HCT116 (cell line): ENCODE results near the gene EZH1. TPM values are rescaled to one million over a fixed set of nuclear protein-coding genes. Genes with fewer than 3 reads are reported as not detected.

Experiments
- ATAC-seq: fragments of 200-7000 bp; cut with Tn5 transposase; 2 replicates; pipeline ENCODE4 v1.9.1; 2020; ENCODE audit warnings: mild to moderate bottlenecking, moderate library complexity
- BruUV-seq: library from RNA; stranded (reverse); fragments of 400-500 nt; replicated peaks from 2 replicates; lab custom pipeline; 2021; lab: Mats Ljungman, UMichigan
- CTCF ChIA-PET: fragments of 300-600 bp; sonication (Branson Sonifier 250); formaldehyde crosslinking; loops from one replicate; lab custom pipeline; 2021; ENCODE audit warnings: antibody characterized with exemption; lab: Charles Lee
- POLR2A ChIA-PET: fragments of 300-600, 350-600 bp; sonication (Branson Sonifier 250); formaldehyde crosslinking; loops from one replicate; lab custom pipeline; 2021; ENCODE audit warnings: antibody characterized with exemption; lab: Charles Lee
- RAD21 ChIA-PET, 2 experiments: fragments of 300-600 bp; sonication (Branson Sonifier 250); formaldehyde crosslinking; loops; one replicate each; lab custom pipeline; 2023; ENCODE audit warnings: low total read pairs in 2 of 2; ENCODE audit not compliant: uncharacterized antibody in 2 of 2, unreplicated experiment in 2 of 2, low non-redundant PET in 1 of 2; lab: Charles Lee
- DNase-seq: peaks from one replicate; pipeline ENCODE4 v3.0.0-alpha.2; 2010; ENCODE audit warnings: low read depth, low spot score
- H2AFZ ChIP-seq: fragments of 200-600 bp; shearing (Covaris generic), sonication (generic); 2 replicates; pipeline ENCODE4 v1.6.1; 2017; ENCODE audit warnings: low read depth, mixed run types, mixed read lengths, antibody characterized with exemption, low read length; ENCODE audit not compliant: poor library complexity, severe bottlenecking
- H3K27ac ChIP-seq: 2 replicates; pipeline ENCODE4 v1.5.1; 2012; ENCODE audit warnings: low read depth, low read length
- H3K27me3 ChIP-seq: fragments of 200-600 bp; sonication (generic); 2 replicates; pipeline ENCODE4 v1.6.1; 2016; ENCODE audit warnings: mixed run types, low read length, mixed read lengths; ENCODE audit not compliant: insufficient read depth
- H3K36me3 ChIP-seq, 2 experiments: fragments of 200-500 bp in 1 of 2; fragments of 200-600 bp in 1 of 2; sonication (Bioruptor generic) in 1 of 2; sonication (generic) in 1 of 2; 2 replicates each; pipeline versions ENCODE4 v1.5.1 to v1.6.1; 2014 to 2016; ENCODE audit warnings: low read length in 2 of 2, inconsistent platforms in 1 of 2, mixed read lengths in 1 of 2, mixed run types in 1 of 2; ENCODE audit not compliant: insufficient read depth in 2 of 2, control insufficient read depth in 1 of 2
- H3K4me1 ChIP-seq, 2 experiments: fragments of 200-600 bp in 1 of 2; sonication (generic) in 1 of 2; 2 replicates each; pipeline versions ENCODE4 v1.5.1 to v1.6.1; 2012 to 2017; ENCODE audit warnings: low read length in 2 of 2, inconsistent platforms in 1 of 2, mild to moderate bottlenecking in 1 of 2, mixed read lengths in 1 of 2, mixed run types in 1 of 2, moderate library complexity in 1 of 2; ENCODE audit not compliant: insufficient read depth in 2 of 2, control insufficient read depth in 1 of 2
- H3K4me2 ChIP-seq: fragments of 200-600 bp; sonication (generic); 2 replicates; pipeline ENCODE4 v1.6.1; 2017; ENCODE audit warnings: mixed run types, low read length, mixed read lengths
- H3K4me3 ChIP-seq, 2 experiments: fragments of 200-600 bp in 1 of 2; sonication (generic) in 1 of 2; replicated peaks in 1 of 2; 2 replicates each; pipeline ENCODE4 v1.5.1; 2011 to 2016; ENCODE audit warnings: low read length in 2 of 2, control low read depth in 1 of 2, low read depth in 1 of 2, mild to moderate bottlenecking in 1 of 2, mixed read lengths in 1 of 2, mixed run types in 1 of 2
- H3K79me2 ChIP-seq: fragments of 200-600 bp; sonication (generic); 2 replicates; pipeline ENCODE4 v1.6.1; 2017; ENCODE audit warnings: mild to moderate bottlenecking, mixed run types, low read length, moderate library complexity, mixed read lengths; ENCODE audit not compliant: insufficient read depth
- H3K9ac ChIP-seq: fragments of 200-600 bp; sonication (generic); 2 replicates; pipeline ENCODE4 v1.6.1; 2016; ENCODE audit warnings: low read length, mixed read lengths
- H3K9me2 ChIP-seq: fragments of 200-600 bp; sonication (generic), shearing (Covaris generic); 2 replicates; pipeline ENCODE4 v1.6.1; 2017; ENCODE audit warnings: mixed run types, mild to moderate bottlenecking, moderate library complexity; ENCODE audit not compliant: insufficient read depth
- H3K9me3 ChIP-seq, 2 experiments: fragments of 200-500 bp in 1 of 2; fragments of 200-600 bp in 1 of 2; sonication (Bioruptor generic) in 1 of 2; sonication (generic) in 1 of 2; 2 replicates each; pipeline ENCODE4 v1.6.1; 2014 to 2017; ENCODE audit warnings: low read length in 2 of 2, mixed read lengths in 2 of 2, inconsistent platforms in 1 of 2, low read depth in 1 of 2, mild to moderate bottlenecking in 1 of 2, mixed run types in 1 of 2, moderate library complexity in 1 of 2; ENCODE audit not compliant: control insufficient read depth in 1 of 2, insufficient read depth in 1 of 2
- H4K20me1 ChIP-seq: fragments of 200-600 bp; sonication (generic), shearing (Covaris generic); 2 replicates; pipeline ENCODE4 v1.6.1; 2017; ENCODE audit warnings: mixed run types, mild to moderate bottlenecking, moderate library complexity; ENCODE audit not compliant: insufficient read depth
- EGR1 ChIP-seq: IDR thresholded peaks from 2 replicates; pipeline ENCODE4 v1.6.1; 2012; ENCODE audit warnings: low read depth
- ELF1 ChIP-seq: IDR thresholded peaks from 2 replicates; pipeline ENCODE4 v1.6.1; 2012; ENCODE audit warnings: low read depth, borderline replicate concordance
- POLR2A ChIP-seq: IDR thresholded peaks from 2 replicates; pipeline ENCODE4 v1.7.0; 2011; ENCODE audit warnings: borderline replicate concordance; ENCODE audit not compliant: insufficient read depth, insufficient read length; ENCODE audit errors: extremely low read depth
- RAD21 ChIP-seq: IDR thresholded peaks from 2 replicates; pipeline ENCODE4 v1.6.1; 2012; ENCODE audit warnings: low read depth, mild to moderate bottlenecking
- intact Hi-C: fragments of 100-400 bp; cut with micrococcal nuclease; formaldehyde crosslinking; loops from 2 replicates; pipeline ENCODE4 v1.10.0; 2022
- total RNA-seq: library from RNA; stranded (reverse); gene quantifications from one replicate; pipeline ENCODE4 v1.2.1, GENCODE V29; 2021; ENCODE audit not compliant: unreplicated experiment
- TF ChIP-seq, protein P1 (sequence below): IDR thresholded peaks from 2 replicates; pipeline ENCODE4 v1.6.1; 2011; ENCODE audit warnings: mild to moderate bottlenecking, low read length, moderate library complexity; ENCODE audit not compliant: insufficient replicate concordance; ENCODE audit errors: extremely low read depth
- TF ChIP-seq, protein P2 (sequence below): IDR thresholded peaks from 2 replicates; pipeline ENCODE4 v1.6.1; 2012
- TF ChIP-seq, protein P3 (sequence below): IDR thresholded peaks from 2 replicates; pipeline ENCODE4 v1.6.1; 2012; ENCODE audit warnings: low read depth

Gene EZH1
- total RNA-seq, 1 experiment from 2014 or later, result 29.3 TPM

DNA sequence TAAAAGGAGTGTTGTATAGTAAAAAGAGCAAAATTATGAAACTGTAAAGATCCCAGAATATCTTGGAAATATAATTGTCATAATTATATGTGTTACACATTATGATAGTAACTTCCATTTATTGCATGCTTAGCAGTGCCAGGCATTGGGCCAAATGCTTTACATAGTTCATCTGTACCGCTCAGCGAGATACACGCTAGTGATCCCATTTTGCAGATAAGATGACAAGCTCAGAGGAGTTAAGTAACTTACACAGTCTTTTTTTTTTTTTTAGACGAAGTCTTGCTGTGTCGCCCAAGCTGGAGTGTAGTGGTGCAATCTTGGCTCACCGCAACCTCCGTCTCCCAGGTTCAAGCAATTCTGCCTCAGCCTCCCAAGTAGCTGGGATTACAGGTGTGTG, 6.8 kb upstream of the EZH1 start:
- intact Hi-C loops, result no loop called here

More for the DNA sequence above, 6.8 kb upstream of the EZH1 start:
- H2AFZ ChIP-seq, result no peak overlapping the region
- BruUV-seq, result no TSS peak
- H3K9me3 ChIP-seq, result no peaks in the 10 kb centered on the region
- no peak for DNase-seq
- H3K4me2 ChIP-seq, result no peak overlapping the region
- H3K36me3 ChIP-seq, result no peaks in the 10 kb centered on the region
- no peak overlapping the region for H3K27ac ChIP-seq
- H3K9ac ChIP-seq, result no peak overlapping the region
- no peaks in the 10 kb centered on the region for H3K27me3 ChIP-seq
- TF ChIP-seq EGR1 (no peak), POLR2A (no peak), ELF1 (no peak), RAD21 (no peak)
- TF ChIP-seq, protein P1, sequence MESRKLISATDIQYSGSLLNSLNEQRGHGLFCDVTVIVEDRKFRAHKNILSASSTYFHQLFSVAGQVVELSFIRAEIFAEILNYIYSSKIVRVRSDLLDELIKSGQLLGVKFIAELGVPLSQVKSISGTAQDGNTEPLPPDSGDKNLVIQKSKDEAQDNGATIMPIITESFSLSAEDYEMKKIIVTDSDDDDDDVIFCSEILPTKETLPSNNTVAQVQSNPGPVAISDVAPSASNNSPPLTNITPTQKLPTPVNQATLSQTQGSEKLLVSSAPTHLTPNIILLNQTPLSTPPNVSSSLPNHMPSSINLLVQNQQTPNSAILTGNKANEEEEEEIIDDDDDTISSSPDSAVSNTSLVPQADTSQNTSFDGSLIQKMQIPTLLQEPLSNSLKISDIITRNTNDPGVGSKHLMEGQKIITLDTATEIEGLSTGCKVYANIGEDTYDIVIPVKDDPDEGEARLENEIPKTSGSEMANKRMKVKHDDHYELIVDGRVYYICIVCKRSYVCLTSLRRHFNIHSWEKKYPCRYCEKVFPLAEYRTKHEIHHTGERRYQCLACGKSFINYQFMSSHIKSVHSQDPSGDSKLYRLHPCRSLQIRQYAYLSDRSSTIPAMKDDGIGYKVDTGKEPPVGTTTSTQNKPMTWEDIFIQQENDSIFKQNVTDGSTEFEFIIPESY, result no peak
- TF ChIP-seq, protein P2, sequence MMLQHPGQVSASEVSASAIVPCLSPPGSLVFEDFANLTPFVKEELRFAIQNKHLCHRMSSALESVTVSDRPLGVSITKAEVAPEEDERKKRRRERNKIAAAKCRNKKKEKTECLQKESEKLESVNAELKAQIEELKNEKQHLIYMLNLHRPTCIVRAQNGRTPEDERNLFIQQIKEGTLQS, result no peak
- TF ChIP-seq, protein P3, sequence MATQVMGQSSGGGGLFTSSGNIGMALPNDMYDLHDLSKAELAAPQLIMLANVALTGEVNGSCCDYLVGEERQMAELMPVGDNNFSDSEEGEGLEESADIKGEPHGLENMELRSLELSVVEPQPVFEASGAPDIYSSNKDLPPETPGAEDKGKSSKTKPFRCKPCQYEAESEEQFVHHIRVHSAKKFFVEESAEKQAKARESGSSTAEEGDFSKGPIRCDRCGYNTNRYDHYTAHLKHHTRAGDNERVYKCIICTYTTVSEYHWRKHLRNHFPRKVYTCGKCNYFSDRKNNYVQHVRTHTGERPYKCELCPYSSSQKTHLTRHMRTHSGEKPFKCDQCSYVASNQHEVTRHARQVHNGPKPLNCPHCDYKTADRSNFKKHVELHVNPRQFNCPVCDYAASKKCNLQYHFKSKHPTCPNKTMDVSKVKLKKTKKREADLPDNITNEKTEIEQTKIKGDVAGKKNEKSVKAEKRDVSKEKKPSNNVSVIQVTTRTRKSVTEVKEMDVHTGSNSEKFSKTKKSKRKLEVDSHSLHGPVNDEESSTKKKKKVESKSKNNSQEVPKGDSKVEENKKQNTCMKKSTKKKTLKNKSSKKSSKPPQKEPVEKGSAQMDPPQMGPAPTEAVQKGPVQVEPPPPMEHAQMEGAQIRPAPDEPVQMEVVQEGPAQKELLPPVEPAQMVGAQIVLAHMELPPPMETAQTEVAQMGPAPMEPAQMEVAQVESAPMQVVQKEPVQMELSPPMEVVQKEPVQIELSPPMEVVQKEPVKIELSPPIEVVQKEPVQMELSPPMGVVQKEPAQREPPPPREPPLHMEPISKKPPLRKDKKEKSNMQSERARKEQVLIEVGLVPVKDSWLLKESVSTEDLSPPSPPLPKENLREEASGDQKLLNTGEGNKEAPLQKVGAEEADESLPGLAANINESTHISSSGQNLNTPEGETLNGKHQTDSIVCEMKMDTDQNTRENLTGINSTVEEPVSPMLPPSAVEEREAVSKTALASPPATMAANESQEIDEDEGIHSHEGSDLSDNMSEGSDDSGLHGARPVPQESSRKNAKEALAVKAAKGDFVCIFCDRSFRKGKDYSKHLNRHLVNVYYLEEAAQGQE, result no peak
- CTCF ChIA-PET, result interaction anchor here (3.1 kb wide), 1 partner anchor 12 kb away, joined by 24 read pairs; no protein-coding TSS in a partner anchor
- H3K9me2 ChIP-seq, result no peaks in the 10 kb centered on the region
- no peaks in the 10 kb centered on the region for H3K79me2 ChIP-seq
- RAD21 ChIA-PET, result no interaction called here
- ATAC-seq, result no peak
- no peak overlapping the region for H3K4me3 ChIP-seq
- POLR2A ChIA-PET, result no interaction called here
- no peaks in the 10 kb centered on the region for H4K20me1 ChIP-seq
- H3K4me1 ChIP-seq, result no peaks in the 10 kb centered on the region
